HCT116 (cell line): ENCODE results near the gene ACTN1. TPM values are rescaled to one million over a fixed set of nuclear protein-coding genes. Genes with fewer than 3 reads are reported as not detected.
A peak's percentile ranks its signal among the peaks of the same experiment; 100 is the strongest.

Source experiments
- ATAC-seq: fragments of 200-7000 bp; cut with Tn5 transposase; 2 replicates; pipeline ENCODE4 v1.9.1; 2020; ENCODE audit warnings: mild to moderate bottlenecking, moderate library complexity
- BruUV-seq: library from RNA; stranded (reverse); fragments of 400-500 nt; replicated peaks from 2 replicates; lab custom pipeline; 2021; lab: Mats Ljungman, UMichigan
- CTCF ChIA-PET: fragments of 300-600 bp; sonication (Branson Sonifier 250); formaldehyde crosslinking; loops from one replicate; lab custom pipeline; 2021; ENCODE audit warnings: antibody characterized with exemption; lab: Charles Lee
- POLR2A ChIA-PET: fragments of 300-600, 350-600 bp; sonication (Branson Sonifier 250); formaldehyde crosslinking; loops from one replicate; lab custom pipeline; 2021; ENCODE audit warnings: antibody characterized with exemption; lab: Charles Lee
- RAD21 ChIA-PET, 2 experiments: fragments of 300-600 bp; sonication (Branson Sonifier 250); formaldehyde crosslinking; loops; one replicate each; lab custom pipeline; 2023; ENCODE audit warnings: low total read pairs in 2 of 2; ENCODE audit not compliant: uncharacterized antibody in 2 of 2, unreplicated experiment in 2 of 2, low non-redundant PET in 1 of 2; lab: Charles Lee
- DNase-seq: peaks from one replicate; pipeline ENCODE4 v3.0.0-alpha.2; 2010; ENCODE audit warnings: low read depth, low spot score
- H2AFZ ChIP-seq: fragments of 200-600 bp; shearing (Covaris generic), sonication (generic); 2 replicates; pipeline ENCODE4 v1.6.1; 2017; ENCODE audit warnings: low read depth, mixed run types, mixed read lengths, antibody characterized with exemption, low read length; ENCODE audit not compliant: poor library complexity, severe bottlenecking
- H3K27ac ChIP-seq: 2 replicates; pipeline ENCODE4 v1.5.1; 2012; ENCODE audit warnings: low read depth, low read length
- H3K27me3 ChIP-seq: fragments of 200-600 bp; sonication (generic); 2 replicates; pipeline ENCODE4 v1.6.1; 2016; ENCODE audit warnings: mixed run types, low read length, mixed read lengths; ENCODE audit not compliant: insufficient read depth
- H3K36me3 ChIP-seq, 2 experiments: fragments of 200-500 bp in 1 of 2; fragments of 200-600 bp in 1 of 2; sonication (Bioruptor generic) in 1 of 2; sonication (generic) in 1 of 2; 2 replicates each; pipeline versions ENCODE4 v1.5.1 to v1.6.1; 2014 to 2016; ENCODE audit warnings: low read length in 2 of 2, inconsistent platforms in 1 of 2, mixed read lengths in 1 of 2, mixed run types in 1 of 2; ENCODE audit not compliant: insufficient read depth in 2 of 2, control insufficient read depth in 1 of 2
- H3K4me1 ChIP-seq, 2 experiments: fragments of 200-600 bp in 1 of 2; sonication (generic) in 1 of 2; 2 replicates each; pipeline versions ENCODE4 v1.5.1 to v1.6.1; 2012 to 2017; ENCODE audit warnings: low read length in 2 of 2, inconsistent platforms in 1 of 2, mild to moderate bottlenecking in 1 of 2, mixed read lengths in 1 of 2, mixed run types in 1 of 2, moderate library complexity in 1 of 2; ENCODE audit not compliant: insufficient read depth in 2 of 2, control insufficient read depth in 1 of 2
- H3K4me2 ChIP-seq: fragments of 200-600 bp; sonication (generic); 2 replicates; pipeline ENCODE4 v1.6.1; 2017; ENCODE audit warnings: mixed run types, low read length, mixed read lengths
- H3K4me3 ChIP-seq, 2 experiments: fragments of 200-600 bp in 1 of 2; sonication (generic) in 1 of 2; replicated peaks in 1 of 2; 2 replicates each; pipeline ENCODE4 v1.5.1; 2011 to 2016; ENCODE audit warnings: low read length in 2 of 2, control low read depth in 1 of 2, low read depth in 1 of 2, mild to moderate bottlenecking in 1 of 2, mixed read lengths in 1 of 2, mixed run types in 1 of 2
- H3K79me2 ChIP-seq: fragments of 200-600 bp; sonication (generic); 2 replicates; pipeline ENCODE4 v1.6.1; 2017; ENCODE audit warnings: mild to moderate bottlenecking, mixed run types, low read length, moderate library complexity, mixed read lengths; ENCODE audit not compliant: insufficient read depth
- H3K9ac ChIP-seq: fragments of 200-600 bp; sonication (generic); 2 replicates; pipeline ENCODE4 v1.6.1; 2016; ENCODE audit warnings: low read length, mixed read lengths
- H3K9me2 ChIP-seq: fragments of 200-600 bp; sonication (generic), shearing (Covaris generic); 2 replicates; pipeline ENCODE4 v1.6.1; 2017; ENCODE audit warnings: mixed run types, mild to moderate bottlenecking, moderate library complexity; ENCODE audit not compliant: insufficient read depth
- H3K9me3 ChIP-seq, 2 experiments: fragments of 200-500 bp in 1 of 2; fragments of 200-600 bp in 1 of 2; sonication (Bioruptor generic) in 1 of 2; sonication (generic) in 1 of 2; 2 replicates each; pipeline ENCODE4 v1.6.1; 2014 to 2017; ENCODE audit warnings: low read length in 2 of 2, mixed read lengths in 2 of 2, inconsistent platforms in 1 of 2, low read depth in 1 of 2, mild to moderate bottlenecking in 1 of 2, mixed run types in 1 of 2, moderate library complexity in 1 of 2; ENCODE audit not compliant: control insufficient read depth in 1 of 2, insufficient read depth in 1 of 2
- H4K20me1 ChIP-seq: fragments of 200-600 bp; sonication (generic), shearing (Covaris generic); 2 replicates; pipeline ENCODE4 v1.6.1; 2017; ENCODE audit warnings: mixed run types, mild to moderate bottlenecking, moderate library complexity; ENCODE audit not compliant: insufficient read depth
- ATF3 ChIP-seq: IDR thresholded peaks from 2 replicates; pipeline ENCODE4 v1.6.1; 2012
- CEBPB ChIP-seq: IDR thresholded peaks from 2 replicates; pipeline ENCODE4 v1.6.1; 2012; ENCODE audit warnings: low read depth
- EGR1 ChIP-seq: IDR thresholded peaks from 2 replicates; pipeline ENCODE4 v1.6.1; 2012; ENCODE audit warnings: low read depth
- EZH2 ChIP-seq: fragments of 200-600 bp; sonication (generic); IDR thresholded peaks from 2 replicates; pipeline ENCODE4 v1.6.1; 2017; ENCODE audit warnings: antibody characterized with exemption, mixed run types
- FOSL1 ChIP-seq: IDR thresholded peaks from 2 replicates; pipeline ENCODE4 v1.6.1; 2012; ENCODE audit warnings: low read depth
- JUND ChIP-seq: IDR thresholded peaks from 2 replicates; pipeline ENCODE4 v1.6.1; 2012
- POLR2A ChIP-seq: IDR thresholded peaks from 2 replicates; pipeline ENCODE4 v1.7.0; 2011; ENCODE audit warnings: borderline replicate concordance; ENCODE audit not compliant: insufficient read depth, insufficient read length; ENCODE audit errors: extremely low read depth
- POLR2AphosphoS5 ChIP-seq: IDR thresholded peaks from 2 replicates; pipeline ENCODE4 v1.6.1; 2011; ENCODE audit warnings: mild to moderate bottlenecking, low read depth, low read length, moderate library complexity
- RAD21 ChIP-seq: IDR thresholded peaks from 2 replicates; pipeline ENCODE4 v1.6.1; 2012; ENCODE audit warnings: low read depth, mild to moderate bottlenecking
- REST ChIP-seq: IDR thresholded peaks from 2 replicates; pipeline ENCODE4 v1.6.1; 2012; ENCODE audit warnings: low read depth
- SIN3A ChIP-seq: IDR thresholded peaks from 2 replicates; pipeline ENCODE4 v1.6.1; 2012; ENCODE audit warnings: low read depth
- TCF7L2 ChIP-seq: IDR thresholded peaks from 2 replicates; pipeline ENCODE4 v1.7.0; 2011; ENCODE audit warnings: borderline replicate concordance, inconsistent platforms; ENCODE audit not compliant: insufficient read depth, insufficient read length; ENCODE audit errors: extremely low read depth
- ZNF274 ChIP-seq: fragments of 200-500 bp; sonication (Bioruptor generic); IDR thresholded peaks from 2 replicates; pipeline ENCODE4 v1.6.1; 2014; ENCODE audit warnings: mild to moderate bottlenecking, low read depth, low read length, inconsistent platforms
- intact Hi-C: fragments of 100-400 bp; cut with micrococcal nuclease; formaldehyde crosslinking; loops from 2 replicates; pipeline ENCODE4 v1.10.0; 2022
- total RNA-seq: library from RNA; stranded (reverse); gene quantifications from one replicate; pipeline ENCODE4 v1.2.1, GENCODE V29; 2021; ENCODE audit not compliant: unreplicated experiment

ACTN1 gene
- total RNA-seq, 1 experiment from 2014 or later, result 123 TPM

- H3K27ac ChIP-seq, result no peak overlapping the region
- no peak overlapping the region for H2AFZ ChIP-seq
- H3K4me1 ChIP-seq, result peaks cover 53 to 57% of the 10 kb centered on the region in 2 experiments
- ChIA-PET RAD21 (no interaction called here), POLR2A (no interaction called here), CTCF (interaction anchor here (1.6 kb wide), 1 partner anchor 10 kb away, joined by 4 read pairs; no protein-coding TSS in a partner anchor)
- no peaks in the 10 kb centered on the region for H4K20me1 ChIP-seq
- no peak overlapping the region for H3K4me3 ChIP-seq
- H3K9ac ChIP-seq, result no peak overlapping the region
- H3K27me3 ChIP-seq, result no peaks in the 10 kb centered on the region
- intact Hi-C loops, result no loop called here
- TF ChIP-seq EZH2, result no peak
- TF ChIP-seq RAD21, result no peak
- no peak for TF ChIP-seq CEBPB
- TF ChIP-seq EGR1, result no peak
- no peak for TF ChIP-seq POLR2A
- no TSS peak for BruUV-seq
- no peak for ATAC-seq
- H3K9me2 ChIP-seq, result no peaks in the 10 kb centered on the region
- H3K79me2 ChIP-seq, result peaks cover 92% of the 10 kb centered on the region
- H3K4me2 ChIP-seq, result no peak overlapping the region
- H3K9me3 ChIP-seq, result no peaks in the 10 kb centered on the region
- no peak for DNase-seq
- H3K36me3 ChIP-seq, result no peaks in the 10 kb centered on the region
Measured at GRCh38 chr14:68955164-68955850, 23.8 kb downstream of the ACTN1 start.

GRCh38 chr14:68953196-68953555, 25.9 kb downstream of the ACTN1 start:
- no peaks in the 10 kb centered on the region for H3K9me3 ChIP-seq
- H3K27me3 ChIP-seq, result no peaks in the 10 kb centered on the region
- no peaks in the 10 kb centered on the region for H3K36me3 ChIP-seq
- intact Hi-C loops, result no loop called here
- H4K20me1 ChIP-seq, result no peaks in the 10 kb centered on the region
- H3K4me2 ChIP-seq, result no peak overlapping the region
- DNase-seq (no peak), ATAC-seq (no peak)
- RAD21 ChIA-PET, result no interaction called here
- CTCF ChIA-PET, result interaction anchor here (0.6 kb wide), 1 partner anchor 191 kb away, joined by 3 read pairs; no protein-coding TSS in a partner anchor
- H3K9me2 ChIP-seq, result no peaks in the 10 kb centered on the region
- no TSS peak for BruUV-seq
- peaks cover 56 to 66% of the 10 kb centered on the region in 2 experiments for H3K4me1 ChIP-seq
- POLR2A ChIA-PET, result no interaction called here
- peaks cover 91% of the 10 kb centered on the region for H3K79me2 ChIP-seq
- TF ChIP-seq TCF7L2, result no peak
- TF ChIP-seq EGR1, result no peak
- no peak for TF ChIP-seq POLR2AphosphoS5
- TF ChIP-seq SIN3A, result no peak
- TF ChIP-seq JUND, result no peak
- no peak for TF ChIP-seq ATF3
- TF ChIP-seq FOSL1, result no peak
- no peak for TF ChIP-seq RAD21
- no peak for TF ChIP-seq ZNF274
- TF ChIP-seq REST, result no peak
- no peak overlapping the region for H3K4me3 ChIP-seq
- H2AFZ ChIP-seq, result no peak overlapping the region
- H3K9ac ChIP-seq, result no peak overlapping the region
- H3K27ac ChIP-seq, result peak overlapping the region; percentile 12; the same call in 1 of the 2 replicates
